IMR-90 (cell line): ENCODE results near the gene NCR2.

Source experiments
- BHLHE40 ChIP-seq: fragments of 150-350 bp; IDR thresholded peaks from 2 replicates; pipeline ENCODE4 v1.6.1; 2016; ENCODE audit warnings: mild to moderate bottlenecking, low read depth, low read length
- CEBPB ChIP-seq: IDR thresholded peaks from 2 replicates; pipeline ENCODE4 v1.6.1; 2012; ENCODE audit warnings: low read depth, low read length, improper control_type of control experiment
- CHD1 ChIP-seq: IDR thresholded peaks from 2 replicates; pipeline ENCODE4 v1.6.1; 2012; ENCODE audit warnings: low read depth, low read length, improper control_type of control experiment
- CTCF ChIP-seq: conservative IDR thresholded peaks from 2 replicates; pipeline ENCODE4 v1.5.1; 2012; ENCODE audit warnings: mild to moderate bottlenecking, low read depth, low read length, improper control_type of control experiment
- FOS ChIP-seq: fragments of 150-350 bp; IDR thresholded peaks from 2 replicates; pipeline ENCODE4 v1.6.1; 2016; ENCODE audit warnings: low read depth, low read length
- MAFK ChIP-seq: IDR thresholded peaks from 2 replicates; pipeline ENCODE4 v1.6.1; 2012; ENCODE audit warnings: low read depth, low read length, improper control_type of control experiment
- MAZ ChIP-seq: IDR thresholded peaks from 2 replicates; pipeline ENCODE4 v1.6.1; 2012; ENCODE audit warnings: low read depth, mild to moderate bottlenecking, low read length, improper control_type of control experiment, moderate library complexity, borderline replicate concordance
- MXI1 ChIP-seq: IDR thresholded peaks from 2 replicates; pipeline ENCODE4 v1.6.1; 2012; ENCODE audit warnings: low read depth, mild to moderate bottlenecking, low read length, moderate library complexity, borderline replicate concordance
- NFE2L2 ChIP-seq: fragments of 150-350 bp; IDR thresholded peaks from 2 replicates; pipeline ENCODE4 v1.6.1; 2016; ENCODE audit warnings: low read depth, mild to moderate bottlenecking, low read length
- POLR2A ChIP-seq: IDR thresholded peaks from 2 replicates; pipeline ENCODE4 v1.6.1; 2012; ENCODE audit warnings: mild to moderate bottlenecking, low read depth, low read length
- RAD21 ChIP-seq: IDR thresholded peaks from 2 replicates; pipeline ENCODE4 v1.6.1; 2012; ENCODE audit warnings: low read length, improper control_type of control experiment
- RFX5 ChIP-seq: IDR thresholded peaks from 2 replicates; pipeline ENCODE4 v1.8.0; 2012; ENCODE audit warnings: low read depth, mild to moderate bottlenecking, low read length, moderate library complexity
- SMC3 ChIP-seq: fragments of 150-350 bp; IDR thresholded peaks from 2 replicates; pipeline ENCODE4 v1.6.1; 2016; ENCODE audit warnings: low read depth, mild to moderate bottlenecking, antibody characterized with exemption, low read length, moderate library complexity
- USF2 ChIP-seq: fragments of 150-350 bp; IDR thresholded peaks from 2 replicates; pipeline ENCODE4 v1.6.1; 2017; ENCODE audit warnings: mild to moderate bottlenecking, antibody characterized with exemption, low read length, low read depth

- no peak for TF ChIP-seq CTCF
- TF ChIP-seq POLR2A = no peak
- TF ChIP-seq MAFK = no peak
- no peak for TF ChIP-seq SMC3
- TF ChIP-seq CEBPB = no peak
- TF ChIP-seq MAZ = no peak
- TF ChIP-seq RFX5 = no peak
- no peak for TF ChIP-seq CHD1
- no peak for TF ChIP-seq RAD21
- no peak for TF ChIP-seq USF2
- no peak for TF ChIP-seq BHLHE40
- TF ChIP-seq MXI1 = no peak
- no peak for TF ChIP-seq NFE2L2
- TF ChIP-seq FOS = no peak
Observed at GRCh38 chr6:41315203-41315602, 20.2 kb upstream of the NCR2 start.
